ENCODE results near the gene CYP4F2. TPM values are rescaled to one million over a fixed set of nuclear protein-coding genes. Genes with fewer than 3 reads are reported as not detected.
"Not testable (repeated sequence)": the region's sequence is repeated elsewhere in the genome, so short reads cannot be mapped to it uniquely, and the experiment has no call there.

Gene CYP4F2
- polyA plus RNA-seq, 1 of the 3 experiments (the other 2 are of a cell fraction): not detected

DNA sequence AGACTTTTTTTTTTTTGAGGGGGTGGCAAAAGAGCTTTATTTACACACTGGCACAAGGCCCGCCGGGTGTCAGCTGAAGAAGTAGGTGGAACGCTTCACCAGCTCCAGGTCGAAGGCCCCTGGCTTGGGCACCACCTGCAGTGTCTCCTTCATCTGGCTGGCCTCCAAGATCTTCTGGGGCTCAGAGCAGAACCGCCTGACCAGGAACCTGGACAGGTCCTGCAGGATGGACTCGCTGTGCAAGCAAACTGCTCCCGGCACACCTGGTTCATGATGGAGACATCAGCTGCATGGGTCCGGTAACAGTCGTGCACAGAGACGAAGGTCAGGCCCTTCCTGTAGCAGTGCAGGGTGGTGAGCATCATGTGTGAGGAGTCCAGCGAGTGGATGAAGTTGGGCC lies 4.4 kb upstream of the CYP4F2 start (continued):
- TF ChIP-seq, protein P1, sequence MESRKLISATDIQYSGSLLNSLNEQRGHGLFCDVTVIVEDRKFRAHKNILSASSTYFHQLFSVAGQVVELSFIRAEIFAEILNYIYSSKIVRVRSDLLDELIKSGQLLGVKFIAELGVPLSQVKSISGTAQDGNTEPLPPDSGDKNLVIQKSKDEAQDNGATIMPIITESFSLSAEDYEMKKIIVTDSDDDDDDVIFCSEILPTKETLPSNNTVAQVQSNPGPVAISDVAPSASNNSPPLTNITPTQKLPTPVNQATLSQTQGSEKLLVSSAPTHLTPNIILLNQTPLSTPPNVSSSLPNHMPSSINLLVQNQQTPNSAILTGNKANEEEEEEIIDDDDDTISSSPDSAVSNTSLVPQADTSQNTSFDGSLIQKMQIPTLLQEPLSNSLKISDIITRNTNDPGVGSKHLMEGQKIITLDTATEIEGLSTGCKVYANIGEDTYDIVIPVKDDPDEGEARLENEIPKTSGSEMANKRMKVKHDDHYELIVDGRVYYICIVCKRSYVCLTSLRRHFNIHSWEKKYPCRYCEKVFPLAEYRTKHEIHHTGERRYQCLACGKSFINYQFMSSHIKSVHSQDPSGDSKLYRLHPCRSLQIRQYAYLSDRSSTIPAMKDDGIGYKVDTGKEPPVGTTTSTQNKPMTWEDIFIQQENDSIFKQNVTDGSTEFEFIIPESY (IDR thresholded peaks at IDR 0.05; ENCODE audit: borderline replicate concordance, low read depth): no peak
- TF ChIP-seq TCF12 (IDR thresholded peaks at IDR 0.05) (no peak), TEAD4 (IDR thresholded peaks at IDR 0.05; ENCODE audit: borderline replicate concordance, insufficient read depth) (no peak), GATA2 (CRISPR knock-in tag; IDR thresholded peaks at IDR 0.05) (no peak)
- TF ChIP-seq, protein P2, sequence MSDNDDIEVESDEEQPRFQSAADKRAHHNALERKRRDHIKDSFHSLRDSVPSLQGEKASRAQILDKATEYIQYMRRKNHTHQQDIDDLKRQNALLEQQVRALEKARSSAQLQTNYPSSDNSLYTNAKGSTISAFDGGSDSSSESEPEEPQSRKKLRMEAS (IDR thresholded peaks at IDR 0.05; ENCODE audit: low read depth): no peak

DNA sequence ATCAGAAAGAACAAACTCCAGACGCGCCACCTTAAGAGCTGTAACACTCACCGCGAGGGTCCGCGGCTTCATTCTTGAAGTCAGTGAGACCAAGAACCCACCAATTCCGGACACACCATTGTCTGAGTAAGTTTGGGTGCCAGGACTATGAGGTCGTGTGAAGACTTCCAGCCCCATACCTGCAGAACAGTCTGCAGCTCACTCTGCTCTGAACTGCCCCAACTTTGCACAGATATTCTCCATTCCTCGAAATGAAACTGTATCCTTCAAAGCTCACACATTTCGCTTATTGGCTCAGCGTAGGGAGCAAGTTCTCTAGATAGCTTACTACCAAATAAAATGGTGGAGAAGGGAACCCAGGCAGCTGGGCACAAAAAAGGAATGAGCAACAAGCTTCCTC lies 2.6 kb upstream of the CYP4F2 start:
- Histone ChIP-seq H4K20me1 (ENCODE audit: insufficient read depth) (no peaks in the 10 kb centered on the region), H3K9ac (no peak overlapping the region), H3K36me3 (replicated peaks in 1 of 2; ENCODE audit: control insufficient read depth in 1 of 2, insufficient read depth in 2 of 2, low read length in 1 of 2) (no peaks in the 10 kb centered on the region), H3K9me2 (no peaks in the 10 kb centered on the region), H3F3A (replicated peaks; ENCODE audit: insufficient read depth) (no peaks in the 10 kb centered on the region), H3K27ac (ENCODE audit: low read depth in 2 of 2, low read length in 1 of 2) (no peak overlapping the region), H3K79me2 (ENCODE audit: insufficient read depth) (no peaks in the 10 kb centered on the region), H3K4me3 (ENCODE audit: low read depth in 2 of 2, low read length in 1 of 2) (no peak overlapping the region), H3K27me3 (ENCODE audit: insufficient read depth) (peaks cover 16% of the 10 kb centered on the region; the same call in 1 of the 2 replicates), H3K4me2 (no peak overlapping the region), H3K9me3 (no peaks in the 10 kb centered on the region), H3K4me1 (ENCODE audit: control insufficient read depth in 1 of 2, insufficient read depth in 2 of 2, low read depth in 1 of 2, low read length in 1 of 2) (no peaks in the 10 kb centered on the region), H2AFZ (ENCODE audit: low read depth) (no peak overlapping the region)
- POLR2A ChIA-PET: no interaction called here
- 8% methylated on average over 4 of the region's 11 CpGs for WGBS (ENCODE audit: low lambda C conversion rate)
- TF ChIP-seq MXI1 (IDR thresholded peaks at IDR 0.05; ENCODE audit: low read depth, low read length) (no peak), EP300 (IDR thresholded peaks at IDR 0.05; ENCODE audit: borderline replicate concordance in 1 of 2, low read depth in 1 of 2, low read length in 1 of 2) (no peak), JUND (IDR thresholded peaks at IDR 0.05) (no peak), SMC3 (IDR thresholded peaks at IDR 0.05; ENCODE audit: low read depth, low read length) (no peak)
- DNase-seq: no peak
- CTCF ChIA-PET: interaction anchor here (1.0 kb wide), 1 partner anchor 109 kb away, joined by 3 read pairs; no protein-coding TSS in a partner anchor

DNA sequence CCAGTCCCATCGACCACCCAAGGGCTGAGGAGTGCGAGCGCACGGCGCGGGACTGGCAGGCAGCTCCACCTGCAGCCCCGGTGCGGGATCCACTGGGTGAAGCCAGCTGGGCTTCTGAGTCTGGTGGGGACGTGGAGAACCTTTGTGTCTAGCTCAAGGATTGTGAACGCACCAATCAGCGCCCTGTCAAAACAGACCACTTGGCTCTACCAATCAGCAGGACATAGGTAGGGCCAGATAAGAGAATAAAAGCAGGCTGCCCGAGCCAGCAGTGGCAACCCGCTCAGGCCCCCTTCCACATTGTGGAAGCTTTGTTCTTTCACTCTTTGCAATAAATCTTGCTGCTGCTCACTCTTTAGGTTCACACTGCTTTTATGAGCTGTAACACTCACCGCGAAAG lies 2.2 kb upstream of the CYP4F2 start:
- H3K9me2 ChIP-seq; H2AFZ ChIP-seq (ENCODE audit: low read depth); H3K4me2 ChIP-seq; H3K79me2 ChIP-seq (ENCODE audit: insufficient read depth); H4K20me1 ChIP-seq (ENCODE audit: insufficient read depth); H3K9me3 ChIP-seq; H3K9ac ChIP-seq; H3K4me1 ChIP-seq (ENCODE audit: control insufficient read depth in 1 of 2, insufficient read depth in 2 of 2, low read depth in 1 of 2, low read length in 1 of 2); POLR2A ChIA-PET; DNase-seq; H3K27ac ChIP-seq (ENCODE audit: low read depth in 2 of 2, low read length in 1 of 2); H3K4me3 ChIP-seq (ENCODE audit: low read depth in 2 of 2, low read length in 1 of 2); H3K36me3 ChIP-seq (replicated peaks in 1 of 2; ENCODE audit: control insufficient read depth in 1 of 2, insufficient read depth in 2 of 2, low read length in 1 of 2); H3F3A ChIP-seq (replicated peaks; ENCODE audit: insufficient read depth): not testable (repeated sequence)
- CTCF ChIA-PET: interaction anchor here (1.0 kb wide), 1 partner anchor 109 kb away, joined by 3 read pairs; no protein-coding TSS in a partner anchor
- peaks cover 16% of the 10 kb centered on the region; the same call in 1 of the 2 replicates for H3K27me3 ChIP-seq (ENCODE audit: insufficient read depth)
- 12% methylated on average over 10 of the region's 15 CpGs for WGBS (ENCODE audit: low lambda C conversion rate)

DNA sequence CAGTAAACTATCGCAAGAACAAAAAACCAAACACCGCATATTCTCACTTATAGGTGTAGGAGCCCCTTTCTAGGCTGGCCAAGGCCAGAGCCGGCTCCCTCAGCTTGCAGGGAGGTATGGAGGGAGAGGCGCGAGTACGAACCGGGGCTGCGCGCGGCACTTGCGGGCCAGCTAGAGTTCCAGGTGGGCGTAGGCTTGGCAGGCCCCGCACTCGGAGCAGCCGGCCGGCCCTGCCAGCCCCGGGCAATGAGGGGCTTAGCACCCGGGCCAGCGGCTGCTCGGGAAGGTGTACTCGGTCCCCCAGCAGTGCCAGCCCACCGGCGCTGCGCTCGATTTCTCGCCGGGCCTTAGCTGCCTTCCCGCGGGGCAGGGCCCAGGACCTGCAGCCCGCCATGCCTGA lies 1.7 kb upstream of the CYP4F2 start:
- H3F3A ChIP-seq (replicated peaks; ENCODE audit: insufficient read depth); CTCF ChIA-PET; H3K27ac ChIP-seq (ENCODE audit: low read depth in 2 of 2, low read length in 1 of 2); H4K20me1 ChIP-seq (ENCODE audit: insufficient read depth); DNase-seq; H3K36me3 ChIP-seq (replicated peaks in 1 of 2; ENCODE audit: control insufficient read depth in 1 of 2, insufficient read depth in 2 of 2, low read length in 1 of 2); H3K4me1 ChIP-seq (ENCODE audit: control insufficient read depth in 1 of 2, insufficient read depth in 2 of 2, low read depth in 1 of 2, low read length in 1 of 2); H3K9me3 ChIP-seq; H3K9me2 ChIP-seq; H2AFZ ChIP-seq (ENCODE audit: low read depth); POLR2A ChIA-PET; H3K79me2 ChIP-seq (ENCODE audit: insufficient read depth); H3K9ac ChIP-seq; H3K4me3 ChIP-seq (ENCODE audit: low read depth in 2 of 2, low read length in 1 of 2); H3K4me2 ChIP-seq: not testable (repeated sequence)
- peaks cover 16% of the 10 kb centered on the region; the same call in 1 of the 2 replicates for H3K27me3 ChIP-seq (ENCODE audit: insufficient read depth)
- WGBS (ENCODE audit: low lambda C conversion rate): 13% methylated on average over 7 of the region's 30 CpGs

Data from SK-N-SH (cell line).